Esophagus squamous epithelium (tissue), 4 donors: ENCODE measurements around the gene CACNA1B.

Experiments
- CTCF ChIP-seq, 6 experiments: fragments of 450-650 bp in 4 of 6; fragments of 200-600 bp in 2 of 6; sonication (generic) in 2 of 6; IDR thresholded peaks; one replicate each; pipeline ENCODE4 v1.5.1; 2016 to 2019; ENCODE audit warnings: antibody characterized with exemption in 6 of 6, mild to moderate bottlenecking in 4 of 6, moderate library complexity in 4 of 6
- POLR2A ChIP-seq, 4 donors: fragments of 450-650 bp; IDR thresholded peaks; one replicate each; pipeline ENCODE4 v1.6.1; 2017; ENCODE audit warnings: antibody characterized with exemption in 4 of 4, mild to moderate bottlenecking in 4 of 4, moderate library complexity in 3 of 4

- TF ChIP-seq POLR2A (IDR thresholded peaks at IDR 0.05) (no peak), CTCF (IDR thresholded peaks at IDR 0.05) (no peak)
Measured at GRCh38 chr9:138045541-138046490, 168.2 kb downstream of the CACNA1B start.
